Stimulated activated CD4-positive, alpha-beta T cell treated with anti-CD3 and anti-CD28 coated beads, Interleukin-4, amount 100 ng/mL, for 48 hours (primary cell): ENCODE results near the gene IGSF23.
"Not testable (repeated sequence)": the region's sequence is repeated elsewhere in the genome, so short reads cannot be mapped to it uniquely, and the experiment has no call there.

Experiments
- DNase-seq, 2 donors: peaks; one replicate each; pipeline ENCODE4 v3.0.0-alpha.2; 2020; ENCODE audit warnings: low read depth in 2 of 2

Gene IGSF23

DNA sequence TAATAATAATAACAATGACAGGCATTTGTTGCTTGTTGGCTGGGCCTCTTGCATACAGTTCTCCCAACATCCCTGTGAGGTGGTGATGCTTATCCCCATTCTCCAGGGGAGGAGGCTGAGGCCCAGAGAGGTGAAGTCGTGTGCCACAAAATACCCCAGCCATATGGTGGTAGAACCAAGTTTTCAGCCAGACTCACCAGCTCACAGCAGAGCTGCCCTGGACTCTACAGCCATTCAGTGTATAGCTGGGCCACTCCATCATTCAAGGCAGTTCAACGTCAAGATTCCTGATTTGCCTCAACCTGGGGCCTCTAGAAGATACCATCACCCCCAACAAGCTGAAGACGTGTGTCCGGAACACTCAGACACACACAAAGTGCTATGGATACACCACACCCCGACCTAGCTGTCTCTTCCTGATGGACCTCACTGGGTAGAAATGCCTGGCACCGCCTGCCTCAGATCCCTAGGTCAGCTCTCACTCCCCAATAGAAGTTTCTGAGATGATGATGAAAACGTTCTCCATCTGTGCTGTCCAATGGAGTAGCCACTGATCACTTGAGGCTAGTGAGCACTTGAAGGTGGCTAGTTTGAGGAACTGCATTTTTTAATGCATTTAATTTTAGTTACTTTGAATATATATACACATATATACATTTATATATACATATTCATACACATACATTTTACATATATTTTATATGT, 53.6 kb downstream of the IGSF23 start:
- DNase-seq: no peak

DNA sequence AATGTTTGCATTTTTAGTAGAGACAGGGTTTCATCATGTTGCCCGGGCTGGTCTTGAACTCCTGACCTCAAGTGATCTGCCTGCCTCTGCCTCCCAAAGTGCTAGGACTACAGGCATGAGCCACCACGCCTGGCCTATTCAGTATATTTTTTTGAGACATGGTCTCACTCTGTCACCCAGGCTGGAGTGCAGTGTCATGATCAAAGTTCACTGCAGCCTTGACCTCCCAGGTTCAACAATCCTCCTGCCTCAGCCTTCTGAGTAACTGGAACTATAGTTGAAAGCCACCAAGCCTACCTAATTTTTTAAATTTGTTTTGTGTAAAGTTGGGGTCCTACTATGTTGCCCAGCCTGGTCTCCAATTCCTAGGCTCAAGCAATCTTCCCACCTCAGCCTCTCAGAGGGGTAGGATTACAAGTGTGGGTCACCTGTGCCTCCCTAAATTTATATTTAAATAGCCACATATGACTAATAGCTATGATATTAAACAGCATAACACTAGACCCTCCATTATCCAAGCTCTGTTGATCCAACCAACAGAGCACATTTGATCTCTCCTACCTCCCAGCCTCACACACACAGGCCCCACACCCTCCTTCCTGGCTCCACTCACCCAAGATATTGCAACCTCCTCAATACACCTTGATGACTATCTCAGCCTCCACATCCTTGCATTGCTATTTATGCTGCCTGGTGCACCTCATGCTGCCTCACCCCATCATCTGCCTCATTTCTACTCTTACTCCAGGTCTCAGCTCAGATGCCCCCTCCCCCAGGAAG, 55.8 kb downstream of the IGSF23 start:
- no peak for DNase-seq

- DNase-seq: not testable (repeated sequence)
Observed at GRCh38 chr19:44670027-44670426, 56.7 kb downstream of the IGSF23 start.

GRCh38 chr19:44671400-44671799, 58.0 kb downstream of the IGSF23 start, which contains the start of gene CEACAM19:
CEACAM19 (plus strand) TSS chr19:44671482; CDS start chr19:44671932, 450 bp downstream.
- DNase-seq: no peak

GRCh38 chr19:44672226-44672625, 58.9 kb downstream of the IGSF23 start:
- no peak for DNase-seq

DNA sequence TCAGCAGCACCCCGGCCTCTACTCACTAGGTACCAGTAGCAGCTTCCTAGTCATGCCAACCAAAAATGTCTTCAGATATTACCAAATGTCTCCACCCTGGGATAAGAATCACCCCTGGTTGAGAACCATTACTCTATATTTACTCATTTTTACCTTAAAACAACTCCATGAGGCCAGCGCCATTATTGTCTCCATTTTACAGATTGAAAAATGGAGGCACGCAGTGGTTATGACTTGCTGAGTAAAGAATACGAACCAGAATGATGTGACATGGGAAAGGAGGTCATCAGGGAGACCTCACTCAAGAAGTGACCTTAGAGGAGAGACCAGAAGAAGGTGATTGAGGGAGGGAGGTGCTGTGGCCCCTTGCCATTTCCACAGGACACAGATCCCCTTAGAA, 60.1 kb downstream of the IGSF23 start:
- no peak for DNase-seq

DNA sequence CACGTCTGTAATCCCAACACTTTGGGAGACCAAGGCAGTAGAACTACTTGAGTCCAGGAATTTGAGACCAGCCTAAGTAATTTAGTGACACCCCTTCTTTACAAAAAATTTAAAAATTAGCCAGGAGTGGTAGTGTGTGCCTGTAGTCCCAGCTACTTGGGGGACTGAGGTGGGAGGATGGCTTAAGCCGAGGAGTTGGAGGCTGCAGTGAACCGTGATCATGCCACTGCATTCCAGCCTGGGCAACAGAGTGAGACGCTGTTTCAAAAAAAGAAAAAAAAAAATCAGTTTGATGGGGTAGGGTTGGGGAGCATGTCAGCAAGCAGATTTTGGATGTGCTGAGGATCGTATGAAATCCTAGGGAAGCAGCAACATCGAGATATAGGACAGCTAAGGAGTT, 62.2 kb downstream of the IGSF23 start:
- no peak for DNase-seq

- no peak for DNase-seq
Observed at GRCh38 chr19:44677019-44677811, 63.9 kb downstream of the IGSF23 start.

GRCh38 chr19:44680536-44680935, 67.2 kb downstream of the IGSF23 start:
- DNase-seq: no peak

- no peak for DNase-seq
Observed at GRCh38 chr19:44681992-44682790, 68.8 kb downstream of the IGSF23 start.

- DNase-seq: no peak
Observed at GRCh38 chr19:44682807-44683206, 69.4 kb downstream of the IGSF23 start.

DNA sequence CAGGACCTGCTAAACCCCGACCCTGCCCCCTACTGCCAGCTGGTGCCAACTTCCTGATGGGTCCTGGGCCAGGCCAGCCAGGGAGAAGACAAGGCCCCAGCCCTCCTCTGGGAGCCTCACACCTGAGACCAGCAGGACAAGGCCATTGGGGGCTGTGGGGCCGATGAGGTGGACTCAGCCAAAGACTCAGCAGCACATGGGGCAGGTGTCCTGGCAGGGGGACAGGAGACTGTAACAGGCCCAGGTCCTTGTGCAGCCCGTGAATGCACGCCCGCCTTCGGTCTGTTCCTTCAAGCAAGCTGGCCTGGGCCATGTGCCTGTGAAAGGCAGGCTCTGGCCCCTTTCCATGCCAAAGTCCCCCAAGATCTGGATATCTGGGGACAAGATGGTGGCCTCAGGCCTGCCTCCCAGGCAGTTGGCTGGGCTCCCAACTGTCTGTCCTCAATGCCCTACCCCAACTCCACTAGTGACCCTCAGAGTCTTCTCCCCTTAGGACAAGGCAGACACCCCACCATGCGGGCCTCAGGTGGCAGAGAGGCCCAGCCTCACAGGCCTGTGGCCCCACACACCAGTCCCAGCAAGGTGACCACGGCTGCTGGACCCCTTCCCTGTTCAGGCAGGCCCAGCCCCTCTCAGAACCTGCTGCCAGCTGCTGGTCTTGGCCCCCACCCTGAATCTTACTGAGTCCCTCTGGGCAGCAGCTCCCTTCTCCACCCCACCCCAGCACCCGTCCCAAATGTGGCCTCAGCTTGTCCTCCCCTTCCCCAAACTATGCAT, 70.3 kb downstream of the IGSF23 start:
- no peak for DNase-seq

GRCh38 chr19:44684396-44684795, 71.0 kb downstream of the IGSF23 start:
- DNase-seq: not testable (repeated sequence)

DNA sequence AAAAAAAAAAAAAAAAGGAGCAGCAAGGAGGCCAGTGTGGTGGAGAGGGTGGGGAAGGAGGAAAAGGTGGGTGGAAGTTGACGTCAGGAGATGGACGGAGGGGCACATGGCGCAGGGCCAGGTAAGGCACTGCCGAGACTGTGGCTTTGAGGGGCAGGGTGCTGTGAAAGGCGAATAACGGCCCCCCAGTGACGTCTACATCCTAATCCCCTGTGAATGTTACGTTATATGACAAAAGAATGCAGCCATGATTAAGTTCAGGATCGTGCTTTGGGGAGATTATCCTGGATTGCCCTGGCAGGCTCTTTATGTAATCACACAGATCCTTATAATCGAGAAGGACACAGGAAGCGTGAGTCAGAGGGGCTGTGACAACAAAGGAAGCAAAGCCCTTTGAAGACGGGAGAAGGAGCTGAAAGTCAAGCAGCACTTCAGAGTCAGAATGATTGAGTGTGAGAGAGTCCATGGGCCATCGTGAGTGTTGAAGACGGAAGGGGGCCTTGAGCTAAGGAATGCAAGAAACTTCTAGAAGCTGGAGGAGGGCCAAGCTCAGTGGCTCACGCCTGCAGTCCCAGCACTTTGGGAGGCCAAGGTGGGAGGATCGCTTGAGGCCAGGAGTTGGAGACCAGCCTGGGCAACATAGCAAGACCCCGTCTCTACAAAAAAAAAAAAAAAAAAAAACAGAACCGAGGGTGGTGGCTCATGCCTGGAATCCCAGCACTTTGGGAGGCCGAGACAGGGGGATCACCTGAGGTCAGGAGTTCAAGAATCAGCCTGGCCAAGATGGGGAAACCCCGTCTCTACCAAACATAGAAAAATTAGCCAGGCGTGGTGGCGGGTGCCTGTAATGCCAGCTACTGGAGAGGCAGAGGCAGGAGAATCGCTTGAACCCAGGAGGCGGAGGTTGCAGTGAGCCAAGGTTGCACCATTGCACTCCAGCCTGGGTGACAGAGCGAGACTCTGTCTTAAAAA, 71.8 kb downstream of the IGSF23 start:
- DNase-seq: no peak

DNA sequence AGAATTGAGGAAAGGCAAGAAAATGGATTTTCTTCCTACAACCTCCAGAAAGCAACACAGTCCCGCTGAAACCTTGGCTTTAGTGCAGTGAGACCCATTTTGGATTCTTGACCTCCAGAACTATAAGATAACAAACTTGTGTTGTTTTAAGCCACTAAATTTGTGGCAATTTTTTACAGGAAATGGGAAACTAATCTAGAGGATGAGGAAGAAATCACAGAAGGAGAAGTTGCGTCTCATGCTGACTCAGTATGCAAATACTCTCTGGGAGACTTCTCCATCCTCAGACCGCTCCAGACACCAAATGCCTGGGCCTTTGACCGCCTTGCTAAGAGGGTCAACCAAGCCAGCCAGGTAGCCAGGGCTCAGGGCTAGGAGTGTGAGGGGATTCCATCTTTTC, 72.5 kb downstream of the IGSF23 start:
- no peak for DNase-seq
